HEK293 (cell line): ENCODE measurements around the gene STXBP5L.

Experiments
- CTCF ChIA-PET: fragments of 350-600 bp; formaldehyde crosslinking; extraction: SDS; loops from one replicate; lab custom pipeline; 2021; ENCODE audit warnings: antibody characterized with exemption; lab: Yijun Ruan, JAX
- POLR2A ChIA-PET: fragments of 300-600 bp; formaldehyde crosslinking; extraction: SDS; loops from one replicate; lab custom pipeline; 2020; ENCODE audit warnings: antibody characterized with exemption, inconsistent platforms; lab: Yijun Ruan, JAX
- H3K27ac ChIP-seq: fragments of 200-500 bp; sonication (Bioruptor generic); 2 replicates; pipeline ENCODE4 v1.5.1; 2014; ENCODE audit warnings: low read depth, low read length, control low read depth, inconsistent platforms; ENCODE audit errors: extremely low read depth
- H3K36me3 ChIP-seq, 2 experiments: fragments of 200-500 bp in 1 of 2; sonication (Bioruptor generic) in 1 of 2; 1 replicate in 1 of 2; 2 replicates in 1 of 2; pipeline ENCODE4 v1.5.1; 2014 to 2017; ENCODE audit warnings: inconsistent platforms in 2 of 2, low read length in 2 of 2; ENCODE audit not compliant: control insufficient read depth in 2 of 2, insufficient read depth in 1 of 2
- H3K4me1 ChIP-seq: fragments of 200-500 bp; sonication (Bioruptor generic); 2 replicates; pipeline ENCODE4 v1.5.1; 2014; ENCODE audit warnings: mild to moderate bottlenecking, low read length, inconsistent platforms; ENCODE audit not compliant: control insufficient read depth, insufficient read depth
- H3K4me3 ChIP-seq: 2 replicates; pipeline ENCODE4 v1.5.1; 2011; ENCODE audit warnings: low read depth, mild to moderate bottlenecking, control low read depth, low read length, moderate library complexity
- H3K9me3 ChIP-seq: fragments of 200-500 bp; sonication (Bioruptor generic); 2 replicates; pipeline ENCODE4 v1.5.1; 2014; ENCODE audit warnings: low read depth, low read length, inconsistent platforms; ENCODE audit not compliant: control insufficient read depth, insufficient read depth
- GFI1B ChIP-seq: fragments of 450-650 bp; formaldehyde crosslinking; IDR thresholded peaks from 2 replicates; pipeline ENCODE4 v1.5.1; 2016; ENCODE audit warnings: missing biosample characterization, missing genetic modification characterization
- HIC1 ChIP-seq: fragments of 450-650 bp; formaldehyde crosslinking; IDR thresholded peaks from 2 replicates; pipeline ENCODE4 v1.5.1; 2016; ENCODE audit warnings: missing biosample characterization, missing genetic modification characterization
- HOXD13 ChIP-seq: sonication (generic); formaldehyde crosslinking; IDR thresholded peaks from 2 replicates; pipeline ENCODE4 v1.8.0; 2022; ENCODE audit warnings: missing genetic modification reagents, borderline replicate concordance
- MYNN ChIP-seq: fragments of 450-650 bp; formaldehyde crosslinking; IDR thresholded peaks from 2 replicates; pipeline ENCODE4 v1.5.1; 2016; ENCODE audit warnings: missing biosample characterization, missing genetic modification characterization, borderline replicate concordance
- ZBTB10 ChIP-seq: fragments of 450-650 bp; formaldehyde crosslinking; IDR thresholded peaks from 2 replicates; pipeline ENCODE4 v1.5.1; 2016; ENCODE audit warnings: missing biosample characterization, missing genetic modification characterization
- ZFP41 ChIP-seq: fragments of 450-650 bp; formaldehyde crosslinking; IDR thresholded peaks from 2 replicates; pipeline ENCODE4 v1.5.1; 2016; ENCODE audit warnings: missing biosample characterization, missing genetic modification characterization, borderline replicate concordance
- ZNF112 ChIP-seq: fragments of 450-650 bp; formaldehyde crosslinking; IDR thresholded peaks from 2 replicates; pipeline ENCODE4 v1.5.0; 2017; ENCODE audit warnings: missing biosample characterization, missing genetic modification characterization
- ZNF2 ChIP-seq: fragments of 450-650 bp; formaldehyde crosslinking; IDR thresholded peaks from 2 replicates; pipeline ENCODE4 v1.5.1; 2016; ENCODE audit warnings: missing biosample characterization, missing genetic modification characterization
- ZNF202 ChIP-seq: fragments of 450-650 bp; formaldehyde crosslinking; IDR thresholded peaks from 2 replicates; pipeline ENCODE4 v1.5.1; 2016; ENCODE audit warnings: missing biosample characterization, missing genetic modification characterization, borderline replicate concordance
- ZNF211 ChIP-seq: fragments of 450-650 bp; formaldehyde crosslinking; IDR thresholded peaks from 2 replicates; pipeline ENCODE4 v1.5.1; 2016; ENCODE audit warnings: low read depth, missing biosample characterization, missing genetic modification characterization
- ZNF292 ChIP-seq: fragments of 450-650 bp; formaldehyde crosslinking; IDR thresholded peaks from 2 replicates; pipeline ENCODE4 v1.5.1; 2016; ENCODE audit warnings: low read depth, missing biosample characterization, missing genetic modification characterization, borderline replicate concordance
- ZNF362 ChIP-seq: fragments of 450-650 bp; formaldehyde crosslinking; IDR thresholded peaks from 2 replicates; pipeline ENCODE4 v1.5.1; 2016; ENCODE audit warnings: missing biosample characterization, missing genetic modification characterization
- ZNF416 ChIP-seq: fragments of 450-650 bp; formaldehyde crosslinking; IDR thresholded peaks from 2 replicates; pipeline ENCODE4 v1.5.1; 2016; ENCODE audit warnings: missing biosample characterization, missing genetic modification characterization
- ZNF558 ChIP-seq: fragments of 450-650 bp; formaldehyde crosslinking; IDR thresholded peaks from 2 replicates; pipeline ENCODE4 v1.5.1; 2016; ENCODE audit warnings: missing biosample characterization, missing genetic modification characterization
- ZNF610 ChIP-seq: fragments of 450-650 bp; formaldehyde crosslinking; IDR thresholded peaks from 2 replicates; pipeline ENCODE4 v1.5.1; 2016; ENCODE audit warnings: missing biosample characterization, missing genetic modification characterization, borderline replicate concordance
- ZNF623 ChIP-seq: fragments of 450-650 bp; formaldehyde crosslinking; IDR thresholded peaks from 2 replicates; pipeline ENCODE4 v1.5.1; 2016; ENCODE audit warnings: missing biosample characterization, missing genetic modification characterization
- ZNF704 ChIP-seq: fragments of 450-650 bp; formaldehyde crosslinking; IDR thresholded peaks from 2 replicates; pipeline ENCODE4 v1.5.1; 2016; ENCODE audit warnings: missing biosample characterization, missing genetic modification characterization
- ZNF707 ChIP-seq: fragments of 450-650 bp; formaldehyde crosslinking; IDR thresholded peaks from 2 replicates; pipeline ENCODE4 v1.5.1; 2016; ENCODE audit warnings: missing biosample characterization, missing genetic modification characterization
- ZSCAN18 ChIP-seq: fragments of 450-650 bp; formaldehyde crosslinking; IDR thresholded peaks from 2 replicates; pipeline ENCODE4 v1.5.1; 2016; ENCODE audit warnings: missing biosample characterization, missing genetic modification characterization
- ZXDB ChIP-seq: fragments of 450-650 bp; formaldehyde crosslinking; IDR thresholded peaks from 2 replicates; pipeline ENCODE4 v1.5.1; 2016; ENCODE audit warnings: missing biosample characterization, missing genetic modification characterization

Gene STXBP5L

GRCh38 chr3:120879411-120879810 lies 28.6 kb upstream of the STXBP5L start:
- Histone ChIP-seq H3K36me3 (no peaks in the 10 kb centered on the region), H3K27ac (no peak overlapping the region), H3K4me3 (no peak overlapping the region), H3K9me3 (no peaks in the 10 kb centered on the region), H3K4me1 (no peaks in the 10 kb centered on the region)
- CTCF ChIA-PET, result interaction anchor here (0.6 kb wide), 1 partner anchor 355 kb away, joined by 3 read pairs; no protein-coding TSS in a partner anchor
- POLR2A ChIA-PET, result no interaction called here
- no peak for TF ChIP-seq ZNF112 (tag by site-specific recombination)
- TF ChIP-seq ZFP41 (tag by site-specific recombination), result no peak
- TF ChIP-seq ZBTB10, result no peak
- no peak for TF ChIP-seq ZNF362 (tag by site-specific recombination)
- TF ChIP-seq ZSCAN18, result no peak
- TF ChIP-seq, all 188 proteins: peak for 0

GRCh38 chr3:120892921-120893320 lies 15.1 kb upstream of the STXBP5L start:
- ChIA-PET CTCF (interaction anchor here (0.7 kb wide), 1 partner anchor 69 kb away, joined by 3 read pairs; no protein-coding TSS in a partner anchor), POLR2A (no interaction called here)
- TF ChIP-seq MYNN, result no peak
- no peak for TF ChIP-seq ZNF202 (tag by site-specific recombination)
- Histone ChIP-seq H3K4me1 (no peaks in the 10 kb centered on the region; the same call in none of the 2 replicates), H3K27ac (no peak overlapping the region), H3K36me3 (no peaks in the 10 kb centered on the region), H3K9me3 (no peaks in the 10 kb centered on the region), H3K4me3 (no peak overlapping the region)

- H3K4me3 ChIP-seq, result no peak overlapping the region
- H3K9me3 ChIP-seq, result no peaks in the 10 kb centered on the region
- POLR2A ChIA-PET, result no interaction called here
- no peak overlapping the region for H3K27ac ChIP-seq
- no peaks in the 10 kb centered on the region for H3K36me3 ChIP-seq
- CTCF ChIA-PET, result no interaction called here
- H3K4me1 ChIP-seq, result no peaks in the 10 kb centered on the region; the same call in none of the 2 replicates
- TF ChIP-seq ZSCAN18 (no peak), ZNF623 (tag by site-specific recombination) (no peak), ZNF416 (tag by site-specific recombination) (no peak), ZXDB (no peak), HOXD13 (CRISPR knock-in tag) (peak; percentile 30; the same call in 1 of the 2 replicates), ZNF707 (tag by site-specific recombination) (no peak), ZNF2 (no peak), ZNF610 (tag by site-specific recombination) (no peak), ZNF211 (tag by site-specific recombination) (no peak), HIC1 (no peak), GFI1B (tag by site-specific recombination) (no peak), ZNF704 (no peak), ZNF292 (tag by site-specific recombination) (no peak), ZNF558 (tag by site-specific recombination) (no peak)
Measured at GRCh38 chr3:120894316-120895057, 13.5 kb upstream of the STXBP5L start.
